ENCODE data around the gene CBLN3. TPM values are rescaled to one million over a fixed set of nuclear protein-coding genes. Genes with fewer than 3 reads are reported as not detected.
"Not testable (repeated sequence)": the region's sequence is repeated elsewhere in the genome, so short reads cannot be mapped to it uniquely, and the experiment has no call there.

CBLN3 gene
- total and polyA plus RNA-seq, 4 donors, result 0.59 to 2.4 (median 1.5) TPM

GRCh38 chr14:24459331-24459730 lies 29.9 kb upstream of the CBLN3 start:
- WGBS (ENCODE audit: insufficient coverage), result 70% methylated on average over 1 of the region's 3 CpGs

GRCh38 chr14:24458736-24459135 lies 29.3 kb upstream of the CBLN3 start:
- WGBS (ENCODE audit: insufficient coverage), result 60% methylated on average over 1 of the region's 1 CpG
- Histone ChIP-seq H3K27ac (ENCODE audit: low read depth, low read length) (no peak overlapping the region), H3K9me3 (ENCODE audit: control insufficient read depth, insufficient read depth, low read length) (peaks cover 2% of the 10 kb centered on the region), H3K36me3 (ENCODE audit: control insufficient read depth, insufficient read depth, low read length) (no peaks in the 10 kb centered on the region), H3K27me3 (ENCODE audit: control insufficient read depth, insufficient read depth, low read length) (no peaks in the 10 kb centered on the region), H3K4me3 (ENCODE audit: low read depth, low read length) (no peak overlapping the region), H3K4me1 (ENCODE audit: control insufficient read depth, insufficient read depth, low read length) (no peaks in the 10 kb centered on the region)
- DNase-seq (ENCODE audit: low read depth in 4 of 6, low spot score in 6 of 6), result no peak

More at GRCh38 chr14:24459331-24459730, 29.9 kb upstream of the CBLN3 start:
- Histone ChIP-seq H3K4me3 (ENCODE audit: low read depth, low read length) (no peak overlapping the region), H3K27ac (ENCODE audit: low read depth, low read length) (no peak overlapping the region), H3K27me3 (ENCODE audit: control insufficient read depth, insufficient read depth, low read length) (no peaks in the 10 kb centered on the region), H3K9me3 (ENCODE audit: control insufficient read depth, insufficient read depth, low read length) (peaks cover 2% of the 10 kb centered on the region), H3K4me1 (ENCODE audit: control insufficient read depth, insufficient read depth, low read length) (no peaks in the 10 kb centered on the region), H3K36me3 (ENCODE audit: control insufficient read depth, insufficient read depth, low read length) (no peaks in the 10 kb centered on the region)
- DNase-seq (ENCODE audit: low read depth in 4 of 6, low spot score in 6 of 6), result no peak

GRCh38 chr14:24456980-24457379 lies 27.5 kb upstream of the CBLN3 start:
- Histone ChIP-seq H3K36me3 (ENCODE audit: control insufficient read depth, insufficient read depth, low read length) (no peaks in the 10 kb centered on the region), H3K27ac (ENCODE audit: low read depth, low read length) (no peak overlapping the region), H3K27me3 (ENCODE audit: control insufficient read depth, insufficient read depth, low read length) (no peaks in the 10 kb centered on the region), H3K4me1 (ENCODE audit: control insufficient read depth, insufficient read depth, low read length) (no peaks in the 10 kb centered on the region), H3K9me3 (ENCODE audit: control insufficient read depth, insufficient read depth, low read length) (peaks cover 2% of the 10 kb centered on the region), H3K4me3 (ENCODE audit: low read depth, low read length) (no peak overlapping the region)
- no peak for DNase-seq (ENCODE audit: low read depth in 4 of 6, low spot score in 6 of 6)

- not testable (repeated sequence) for H3K4me3 ChIP-seq (ENCODE audit: low read depth, low read length); DNase-seq (ENCODE audit: low read depth in 4 of 6, low spot score in 6 of 6); H3K9me3 ChIP-seq (ENCODE audit: control insufficient read depth, insufficient read depth, low read length); H3K27me3 ChIP-seq (ENCODE audit: control insufficient read depth, insufficient read depth, low read length); H3K36me3 ChIP-seq (ENCODE audit: control insufficient read depth, insufficient read depth, low read length); H3K27ac ChIP-seq (ENCODE audit: low read depth, low read length); H3K4me1 ChIP-seq (ENCODE audit: control insufficient read depth, insufficient read depth, low read length)
- WGBS (ENCODE audit: insufficient coverage), result no CpG with 5 or more reads among the region's 2 CpGs
These were observed 21.4 kb upstream of the CBLN3 start for GRCh38 chr14:24450828-24451227.

GRCh38 chr14:24443053-24443665 lies 13.7 kb upstream of the CBLN3 start:
- H3K4me1 ChIP-seq (ENCODE audit: control insufficient read depth, insufficient read depth, low read length), result peaks cover 23% of the 10 kb centered on the region
- H3K27ac ChIP-seq (ENCODE audit: low read depth, low read length), result peak overlapping the region; percentile 99
- DNase-seq (ENCODE audit: low read depth in 4 of 6, low spot score in 6 of 6), result peak in 1 of 6 donors; percentile 46
- 18% methylated on average over 7 of the region's 7 CpGs for WGBS (ENCODE audit: insufficient coverage)
- peaks cover 21% of the 10 kb centered on the region for H3K36me3 ChIP-seq (ENCODE audit: control insufficient read depth, insufficient read depth, low read length)
- H3K4me3 ChIP-seq (ENCODE audit: low read depth, low read length), result peak overlapping the region; percentile 99
- no peaks in the 10 kb centered on the region for H3K27me3 ChIP-seq (ENCODE audit: control insufficient read depth, insufficient read depth, low read length)
- H3K9me3 ChIP-seq (ENCODE audit: control insufficient read depth, insufficient read depth, low read length), result no peaks in the 10 kb centered on the region

GRCh38 chr14:24442240-24443052 lies 13.0 kb upstream of the CBLN3 start, which contains the start of gene SDR39U1:
TSS of gene SDR39U1 (minus strand) at chr14:24442776. CDS start at chr14:24442769, 7 bp downstream.
- DNase-seq (ENCODE audit: low read depth in 4 of 6, low spot score in 6 of 6), result peak; percentile 98 to 100 (median 98)
- 0% methylated on average over 42 of the region's 52 CpGs for WGBS (ENCODE audit: insufficient coverage)

GRCh38 chr14:24441904-24442239 lies 12.4 kb upstream of the CBLN3 start:
- Histone ChIP-seq H3K36me3 (ENCODE audit: control insufficient read depth, insufficient read depth, low read length) (peaks cover 31% of the 10 kb centered on the region), H3K4me1 (ENCODE audit: control insufficient read depth, insufficient read depth, low read length) (peaks cover 26% of the 10 kb centered on the region), H3K4me3 (ENCODE audit: low read depth, low read length) (peak overlapping the region; percentile 99), H3K27me3 (ENCODE audit: control insufficient read depth, insufficient read depth, low read length) (no peaks in the 10 kb centered on the region), H3K27ac (ENCODE audit: low read depth, low read length) (peak overlapping the region; percentile 99), H3K9me3 (ENCODE audit: control insufficient read depth, insufficient read depth, low read length) (no peaks in the 10 kb centered on the region)
- 6% methylated on average over 8 of the region's 12 CpGs for WGBS (ENCODE audit: insufficient coverage)
- peak in 1 of 6 donors; percentile 22 for DNase-seq (ENCODE audit: low read depth in 4 of 6, low spot score in 6 of 6)

More at GRCh38 chr14:24442240-24443052, 13.0 kb upstream of the CBLN3 start, which contains the start of gene SDR39U1:
- peaks cover 23% of the 10 kb centered on the region for H3K4me1 ChIP-seq (ENCODE audit: control insufficient read depth, insufficient read depth, low read length)
- H3K27me3 ChIP-seq (ENCODE audit: control insufficient read depth, insufficient read depth, low read length), result no peaks in the 10 kb centered on the region
- H3K9me3 ChIP-seq (ENCODE audit: control insufficient read depth, insufficient read depth, low read length), result no peaks in the 10 kb centered on the region
- H3K27ac ChIP-seq (ENCODE audit: low read depth, low read length), result peak within 1 kb of the TSS; percentile 99
- peak within 1 kb of the TSS; percentile 99 for H3K4me3 ChIP-seq (ENCODE audit: low read depth, low read length)
- peaks cover 25% of the 10 kb centered on the region for H3K36me3 ChIP-seq (ENCODE audit: control insufficient read depth, insufficient read depth, low read length)

- Histone ChIP-seq H3K4me3 (ENCODE audit: low read depth, low read length) (peak overlapping the region; percentile 99), H3K9me3 (ENCODE audit: control insufficient read depth, insufficient read depth, low read length) (no peaks in the 10 kb centered on the region), H3K27me3 (ENCODE audit: control insufficient read depth, insufficient read depth, low read length) (no peaks in the 10 kb centered on the region), H3K4me1 (ENCODE audit: control insufficient read depth, insufficient read depth, low read length) (peaks cover 27% of the 10 kb centered on the region), H3K27ac (ENCODE audit: low read depth, low read length) (peak overlapping the region; percentile 99), H3K36me3 (ENCODE audit: control insufficient read depth, insufficient read depth, low read length) (peaks cover 31% of the 10 kb centered on the region)
- no peak for DNase-seq (ENCODE audit: low read depth in 4 of 6, low spot score in 6 of 6)
- WGBS (ENCODE audit: insufficient coverage), result 79% methylated on average over 4 of the region's 5 CpGs
These were observed 12.0 kb upstream of the CBLN3 start for GRCh38 chr14:24441485-24441884.

- no peak overlapping the region for H3K27ac ChIP-seq (ENCODE audit: low read depth, low read length)
- H3K27me3 ChIP-seq (ENCODE audit: control insufficient read depth, insufficient read depth, low read length), result no peaks in the 10 kb centered on the region
- WGBS (ENCODE audit: insufficient coverage), result 99% methylated on average over 6 of the region's 8 CpGs
- H3K4me3 ChIP-seq (ENCODE audit: low read depth, low read length), result no peak overlapping the region
- peaks cover 31% of the 10 kb centered on the region for H3K4me1 ChIP-seq (ENCODE audit: control insufficient read depth, insufficient read depth, low read length)
- peak in 1 of 6 donors; percentile 5 for DNase-seq (ENCODE audit: low read depth in 4 of 6, low spot score in 6 of 6)
- no peaks in the 10 kb centered on the region for H3K9me3 ChIP-seq (ENCODE audit: control insufficient read depth, insufficient read depth, low read length)
- H3K36me3 ChIP-seq (ENCODE audit: control insufficient read depth, insufficient read depth, low read length), result peaks cover 37% of the 10 kb centered on the region
These were observed 11.3 kb upstream of the CBLN3 start for GRCh38 chr14:24440606-24441399.

Measured in spinal cord (tissue), 10 donors.